HG03439 (cell line): ENCODE data around the gene LGALS9.

Source experiments
- ATAC-seq: cut with Tn5 transposase; IDR thresholded peaks from one replicate; pipeline ENCODE4 v1.9.1; 2021; ENCODE audit warnings: mild to moderate bottlenecking, moderate library complexity; ENCODE audit not compliant: unreplicated experiment

Gene LGALS9

DNA sequence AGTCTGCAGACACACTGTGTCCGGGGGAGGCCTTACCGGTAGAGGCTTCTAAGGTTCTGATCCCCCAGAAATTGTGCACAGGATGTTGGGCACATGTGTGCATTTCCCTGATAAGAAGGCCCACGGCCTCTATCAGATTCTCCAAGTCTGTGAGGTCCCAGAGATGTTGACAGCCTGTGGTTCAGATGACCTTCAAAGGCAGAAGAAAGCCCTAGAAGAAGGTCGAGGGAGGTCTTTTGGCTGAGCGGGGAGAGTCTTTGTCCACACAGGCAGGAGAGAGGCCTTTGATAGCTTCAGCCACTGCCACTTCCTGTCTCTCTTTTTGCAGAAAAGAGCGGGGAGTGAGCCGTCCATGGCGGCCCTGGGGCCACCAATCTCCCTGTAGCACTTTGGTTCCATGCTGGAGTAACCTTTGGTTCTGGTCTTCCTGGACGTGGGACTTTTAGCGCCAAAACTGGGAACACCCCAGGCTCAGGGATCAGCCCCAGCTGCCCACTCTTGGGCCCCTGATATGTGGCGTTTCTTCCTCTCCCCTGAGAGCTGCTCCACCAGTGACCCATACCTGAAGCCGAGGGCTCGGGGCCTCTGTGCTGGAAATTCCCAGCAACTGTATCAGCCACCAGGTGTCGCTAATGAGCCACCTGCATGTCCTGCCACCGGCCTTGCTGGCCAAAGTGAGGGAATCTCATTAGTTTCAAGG lies 28.1 kb upstream of the LGALS9 start:
- no peak for ATAC-seq

DNA sequence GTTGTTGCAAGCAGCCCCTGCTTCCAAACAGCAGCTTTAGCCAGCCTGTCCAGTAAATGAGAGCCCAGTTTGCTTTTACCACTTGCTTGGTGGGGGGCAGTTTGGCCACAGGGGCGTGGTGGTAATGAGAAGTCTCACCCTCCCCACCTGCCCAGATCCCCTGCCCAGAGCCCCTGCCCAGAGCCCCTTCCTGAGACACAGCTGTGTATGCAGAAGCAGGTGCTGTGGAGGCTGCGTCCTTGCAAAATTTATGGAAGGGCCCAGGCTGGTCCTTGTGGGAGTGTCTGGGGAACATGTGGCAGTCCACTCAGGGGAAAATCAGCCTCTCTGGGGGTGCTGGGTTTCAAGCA lies 27.6 kb upstream of the LGALS9 start:
- ATAC-seq, result no peak

DNA sequence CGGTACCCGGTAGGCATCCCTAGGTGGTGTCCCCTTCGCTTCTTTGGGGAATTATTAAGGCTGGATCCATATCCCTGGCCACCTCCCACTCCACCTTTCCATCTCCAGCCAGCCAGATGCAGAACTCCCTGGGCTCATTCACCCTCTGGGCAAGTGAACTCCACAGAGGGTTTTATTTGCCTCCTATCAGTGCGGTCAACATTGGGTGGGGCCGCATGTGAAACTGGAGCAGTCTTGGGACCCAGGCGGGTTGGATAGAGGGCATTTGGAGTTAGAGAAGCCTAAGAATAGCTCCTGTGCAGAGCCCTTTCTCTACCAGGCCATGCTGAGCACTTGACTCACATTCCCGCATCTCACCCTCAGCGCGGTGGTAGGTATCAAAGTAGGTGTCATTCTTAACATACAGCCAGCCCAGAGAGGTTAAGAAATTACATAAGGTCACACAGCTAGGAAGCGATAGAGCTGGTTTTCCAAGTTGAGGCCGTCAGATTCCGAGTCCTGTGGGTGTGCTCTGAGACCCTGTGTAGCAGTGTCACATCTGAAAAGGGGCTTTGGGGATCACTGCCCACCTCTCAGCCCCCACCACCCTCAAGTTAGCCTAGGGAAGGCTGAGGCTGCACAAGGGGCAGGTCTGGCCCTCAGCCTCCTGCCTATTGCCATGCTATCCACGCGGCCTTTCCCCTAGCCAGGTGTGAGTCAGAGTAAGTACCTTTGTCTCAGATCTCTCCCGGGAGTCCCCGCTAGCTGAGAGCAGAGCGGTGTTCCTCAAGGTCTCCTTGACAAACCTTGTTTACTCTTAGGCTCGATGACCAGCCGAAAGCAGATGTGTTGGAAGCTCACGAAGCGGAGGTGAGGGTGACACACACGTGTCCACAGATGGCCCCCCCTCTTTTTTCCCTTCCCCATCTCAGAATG lies 26.9 kb upstream of the LGALS9 start:
- no peak for ATAC-seq

DNA sequence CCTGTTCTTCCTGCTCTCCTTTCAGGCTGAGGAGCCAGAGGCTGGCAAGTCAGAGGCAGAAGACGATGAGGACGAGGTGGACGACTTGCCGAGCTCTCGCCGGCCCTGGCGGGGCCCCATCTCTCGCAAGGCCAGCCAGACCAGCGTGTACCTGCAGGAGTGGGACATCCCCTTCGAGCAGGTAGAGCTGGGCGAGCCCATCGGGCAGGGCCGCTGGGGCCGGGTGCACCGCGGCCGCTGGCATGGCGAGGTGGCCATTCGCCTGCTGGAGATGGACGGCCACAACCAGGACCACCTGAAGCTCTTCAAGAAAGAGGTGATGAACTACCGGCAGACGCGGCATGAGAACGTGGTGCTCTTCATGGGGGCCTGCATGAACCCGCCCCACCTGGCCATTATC lies 25.6 kb upstream of the LGALS9 start:
- ATAC-seq, result no peak

DNA sequence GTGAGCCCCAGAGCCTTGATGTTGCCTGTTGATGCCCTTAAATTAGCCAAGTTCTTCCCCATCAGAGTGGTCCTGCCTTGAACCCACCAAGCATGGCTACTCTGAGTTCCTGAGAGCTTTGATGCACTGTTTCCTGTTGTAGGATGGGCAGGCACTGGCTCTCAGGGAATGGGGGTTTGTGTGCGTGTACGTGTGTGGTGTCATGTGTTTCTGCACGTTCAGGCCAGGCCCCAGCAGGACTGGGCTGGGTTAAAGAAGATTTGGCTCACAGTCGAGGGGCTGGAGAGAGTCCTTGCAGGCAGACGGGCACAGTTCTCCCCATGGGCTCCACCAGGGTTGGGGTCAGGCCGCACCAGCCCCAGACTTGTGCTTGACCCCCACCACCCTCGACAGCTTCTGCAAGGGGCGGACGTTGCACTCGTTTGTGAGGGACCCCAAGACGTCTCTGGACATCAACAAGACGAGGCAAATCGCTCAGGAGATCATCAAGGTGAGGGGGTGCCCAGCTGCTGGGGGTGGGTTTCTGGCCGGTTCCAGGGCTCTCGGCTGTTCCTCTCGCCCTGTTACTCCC lies 23.4 kb upstream of the LGALS9 start:
- ATAC-seq, result no peak

DNA sequence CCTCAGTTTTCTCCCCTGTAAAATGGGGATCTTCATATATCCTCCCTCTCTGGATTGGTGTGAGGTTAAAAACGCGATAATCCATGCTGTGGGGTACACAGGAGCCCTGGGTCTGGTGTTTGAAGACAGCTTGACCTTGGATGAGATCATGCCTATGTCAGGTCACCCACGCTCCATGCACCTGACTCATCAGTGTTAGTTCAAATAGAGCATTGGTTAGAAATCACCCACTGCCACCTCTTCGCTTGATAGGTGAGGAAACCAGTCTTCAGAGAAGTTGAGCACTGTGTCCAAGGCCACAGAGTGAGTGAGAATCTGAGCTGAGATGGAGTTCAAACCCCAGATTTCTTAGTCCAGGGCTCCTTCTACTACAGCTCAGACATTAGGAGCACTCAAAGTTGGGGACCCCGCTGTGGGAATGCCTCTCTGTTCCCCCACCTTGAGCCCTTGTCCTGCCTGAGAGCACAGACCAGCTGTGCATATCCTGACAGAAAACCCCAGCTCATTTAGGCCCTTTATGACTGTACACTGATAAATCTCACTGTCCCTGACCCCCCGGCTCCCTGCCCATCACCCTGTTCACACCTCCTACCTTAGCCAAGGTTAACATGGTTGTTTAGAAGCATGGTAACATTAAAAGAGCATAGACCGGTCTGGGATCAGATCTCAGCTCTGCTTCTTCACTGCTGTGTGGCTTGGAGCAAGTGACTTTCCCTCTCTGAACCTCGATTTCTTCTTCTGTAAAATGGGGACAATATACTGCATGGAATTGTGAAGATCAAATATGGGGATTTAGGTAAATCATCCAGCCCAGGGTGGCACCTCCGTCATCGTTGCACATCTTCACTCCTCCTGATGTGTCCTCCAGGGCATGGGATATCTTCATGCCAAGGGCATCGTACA lies 22.4 kb upstream of the LGALS9 start:
- ATAC-seq, result no peak

DNA sequence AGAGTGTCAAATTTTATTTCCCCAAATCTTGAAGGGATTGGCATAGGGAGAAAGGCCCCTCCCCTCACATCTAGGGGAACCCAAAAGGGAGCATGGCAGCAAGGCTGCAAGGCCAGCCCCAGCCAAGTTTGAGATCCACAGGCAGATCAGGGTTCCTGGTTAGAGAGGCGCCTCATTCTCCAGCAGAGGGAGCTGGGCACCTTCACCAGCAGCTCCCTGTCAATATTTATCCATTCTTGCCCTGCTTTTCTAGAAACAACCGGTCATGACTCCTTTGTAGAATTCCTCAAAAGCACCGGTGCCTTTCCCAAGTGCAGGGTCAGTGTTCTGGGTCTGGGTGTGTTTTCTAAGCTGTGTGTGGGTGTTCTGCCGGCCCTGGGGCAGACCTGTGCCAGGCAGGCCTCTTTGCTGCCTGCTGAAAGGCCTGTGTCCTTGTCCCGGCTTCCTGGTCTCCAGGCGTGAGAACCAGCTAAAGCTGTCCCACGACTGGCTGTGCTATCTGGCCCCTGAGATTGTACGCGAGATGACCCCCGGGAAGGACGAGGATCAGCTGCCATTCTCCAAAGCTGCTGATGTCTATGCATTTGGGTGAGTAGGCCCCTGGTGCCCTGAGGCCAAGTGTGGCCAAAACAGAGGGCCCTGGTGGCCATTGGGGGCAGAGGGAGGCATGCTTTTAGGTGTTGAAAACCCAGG lies 21.2 kb upstream of the LGALS9 start:
- no peak for ATAC-seq

DNA sequence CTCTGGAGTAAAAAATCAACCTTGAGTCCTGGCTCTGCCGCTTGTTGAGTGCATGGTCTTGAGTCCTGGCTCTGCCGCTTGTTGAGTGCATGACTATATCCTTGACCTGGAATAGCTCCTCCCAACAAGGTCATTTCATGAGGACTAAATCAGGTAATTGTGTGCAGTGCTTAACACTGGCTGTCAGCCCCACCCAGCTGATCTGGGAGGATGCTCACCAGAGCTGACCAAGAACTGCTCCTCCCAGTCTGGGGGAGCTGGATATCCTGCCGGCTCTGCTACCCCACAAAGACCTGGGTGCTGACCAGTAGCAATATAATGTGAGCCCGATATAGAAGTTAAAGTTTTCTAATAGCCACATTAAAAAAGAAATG lies 20.7 kb upstream of the LGALS9 start:
- no peak for ATAC-seq

DNA sequence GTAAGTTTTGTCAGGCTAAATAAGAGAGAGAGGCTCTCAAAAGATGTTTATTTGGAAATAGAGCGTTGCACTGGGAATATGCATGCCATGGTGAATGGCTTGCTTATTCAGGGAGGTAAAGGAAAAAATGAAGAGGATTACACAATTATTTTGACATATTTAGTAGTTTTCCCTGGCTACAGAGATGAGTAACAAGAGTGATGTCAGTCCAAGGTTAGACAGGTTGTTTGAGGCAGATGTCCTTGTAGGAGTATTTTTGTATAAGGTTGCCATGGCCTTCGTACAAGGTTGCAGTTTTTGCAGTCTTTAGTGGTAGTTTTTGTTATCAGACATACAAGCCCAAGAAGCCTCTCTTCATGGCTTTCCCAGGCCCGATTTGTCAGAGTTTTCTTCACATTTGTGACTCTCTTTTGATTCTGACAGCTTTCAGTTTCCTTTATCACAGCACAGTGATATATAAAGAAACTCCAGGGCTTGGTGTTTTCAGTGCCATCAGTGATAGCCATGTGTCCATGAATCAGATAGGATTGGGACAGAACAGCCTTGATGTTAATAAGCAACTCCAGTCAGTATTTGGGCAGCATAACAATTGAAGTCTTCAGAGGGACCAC lies 18.7 kb upstream of the LGALS9 start:
- no peak for ATAC-seq

DNA sequence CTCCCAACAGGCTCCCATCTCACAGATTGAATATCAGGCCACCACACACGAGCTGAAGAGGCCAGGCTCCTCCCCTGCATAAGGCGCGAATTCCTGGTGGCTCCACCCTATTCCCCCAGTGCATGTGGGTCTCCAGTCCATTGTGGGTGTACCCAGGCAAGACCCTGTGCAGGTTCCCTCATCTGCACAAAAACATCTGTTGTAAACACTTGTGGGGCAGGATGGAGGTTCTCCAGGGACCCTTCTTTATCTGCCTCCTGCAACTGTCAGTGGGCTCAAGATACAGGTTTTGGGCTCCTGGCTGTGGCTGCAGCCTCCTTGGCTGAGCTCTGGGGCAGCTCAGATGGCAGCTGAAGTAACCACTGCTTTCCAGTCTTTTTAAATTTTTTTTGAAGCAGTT lies 17.6 kb upstream of the LGALS9 start:
- ATAC-seq, result no peak

DNA sequence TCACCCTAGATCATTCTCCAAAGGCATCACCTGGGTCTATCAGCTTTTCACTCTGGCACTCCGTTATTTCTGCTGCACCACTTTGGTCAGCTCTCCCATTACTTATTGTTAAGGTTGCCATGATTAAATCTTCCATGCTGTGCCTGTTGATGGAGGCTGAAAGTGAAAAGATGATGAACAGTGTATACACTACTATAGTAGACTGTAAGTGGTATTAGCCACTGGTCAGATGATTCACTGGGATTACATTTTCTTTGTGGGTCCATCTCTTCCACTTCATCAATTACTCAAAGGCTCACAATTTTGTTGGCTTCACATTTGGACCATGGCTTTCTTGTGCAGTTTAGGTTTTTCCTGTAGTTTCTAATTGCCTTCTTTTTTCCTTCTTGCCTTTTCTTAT lies 15.9 kb upstream of the LGALS9 start:
- ATAC-seq, result no peak

DNA sequence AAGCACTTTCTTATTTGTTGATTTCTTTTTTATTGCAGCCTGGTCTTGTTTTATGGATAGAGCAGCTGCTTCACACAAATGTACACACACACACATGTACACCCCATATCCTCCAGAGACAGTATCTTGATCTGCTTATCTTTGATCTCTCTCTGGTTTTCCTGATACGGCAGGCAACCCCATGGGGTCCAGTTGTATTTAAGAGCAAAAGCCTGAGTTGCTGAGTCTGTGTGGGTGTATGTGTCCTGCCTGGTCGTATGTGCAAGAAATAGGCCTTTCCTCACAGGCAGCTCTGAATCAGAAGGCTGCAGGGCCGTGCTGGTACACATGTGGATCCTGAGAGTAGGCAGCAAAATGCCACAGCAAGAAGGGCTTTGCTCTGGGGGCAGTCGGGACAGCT lies 14.6 kb upstream of the LGALS9 start:
- ATAC-seq, result no peak

DNA sequence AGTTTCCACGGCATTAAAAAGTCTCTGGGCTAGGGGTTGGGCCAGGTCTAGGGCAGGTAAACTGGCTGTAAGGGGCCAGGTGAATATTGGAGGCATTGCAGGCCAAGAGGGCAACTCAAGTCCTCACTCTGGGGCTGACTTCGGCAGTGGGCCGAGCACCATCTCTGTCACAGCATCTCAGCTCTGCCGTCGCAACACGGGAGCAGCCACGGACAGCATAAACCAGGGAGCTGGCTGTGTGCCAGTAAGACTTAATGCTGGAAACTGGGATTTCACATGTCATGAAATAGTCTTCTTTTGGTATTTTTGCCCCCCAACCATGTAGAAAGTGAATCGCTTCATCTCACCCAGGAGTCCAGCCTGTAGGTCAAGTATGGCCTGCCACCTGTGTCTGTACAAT lies 12.6 kb upstream of the LGALS9 start:
- no peak for ATAC-seq

DNA sequence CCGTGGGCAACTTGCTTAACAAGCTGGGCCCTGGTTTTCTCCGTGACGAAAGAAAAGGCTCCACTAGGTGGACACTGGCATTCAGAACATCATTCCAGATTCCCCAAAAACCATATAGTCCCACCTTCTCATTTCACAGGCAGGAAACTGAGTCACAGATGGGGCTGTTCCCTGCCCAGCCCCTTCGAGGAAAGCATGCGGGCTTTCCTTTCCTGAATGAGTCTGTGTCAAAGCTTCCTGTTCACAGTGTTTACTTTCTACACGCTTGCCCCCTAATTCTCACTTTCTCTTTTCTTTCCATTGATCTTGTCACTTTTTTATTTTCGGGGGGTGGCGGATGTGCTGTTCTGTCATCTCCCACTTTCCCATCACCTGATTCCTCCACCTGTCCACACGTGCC lies 10.3 kb upstream of the LGALS9 start:
- no peak for ATAC-seq

DNA sequence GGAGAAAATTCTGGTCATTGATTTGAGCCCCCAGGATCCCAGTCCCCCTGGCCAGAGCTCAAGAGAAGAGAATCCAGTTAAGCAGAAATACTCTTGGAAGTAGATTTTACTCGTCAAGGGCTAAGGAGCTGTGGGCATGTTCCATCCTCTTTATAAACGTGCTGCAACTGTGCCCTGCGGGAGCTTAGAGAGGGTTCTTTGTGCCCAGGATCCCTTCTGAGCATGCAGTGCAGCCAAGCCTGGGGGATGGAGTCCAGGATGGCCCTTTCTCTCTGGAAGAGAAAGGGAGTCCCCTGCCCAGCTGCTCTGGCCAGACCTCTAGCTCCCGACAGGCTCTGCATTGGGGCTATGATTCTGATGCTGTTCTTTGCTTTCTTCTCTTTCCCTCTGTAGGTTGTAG lies 9.5 kb upstream of the LGALS9 start:
- no peak for ATAC-seq

DNA sequence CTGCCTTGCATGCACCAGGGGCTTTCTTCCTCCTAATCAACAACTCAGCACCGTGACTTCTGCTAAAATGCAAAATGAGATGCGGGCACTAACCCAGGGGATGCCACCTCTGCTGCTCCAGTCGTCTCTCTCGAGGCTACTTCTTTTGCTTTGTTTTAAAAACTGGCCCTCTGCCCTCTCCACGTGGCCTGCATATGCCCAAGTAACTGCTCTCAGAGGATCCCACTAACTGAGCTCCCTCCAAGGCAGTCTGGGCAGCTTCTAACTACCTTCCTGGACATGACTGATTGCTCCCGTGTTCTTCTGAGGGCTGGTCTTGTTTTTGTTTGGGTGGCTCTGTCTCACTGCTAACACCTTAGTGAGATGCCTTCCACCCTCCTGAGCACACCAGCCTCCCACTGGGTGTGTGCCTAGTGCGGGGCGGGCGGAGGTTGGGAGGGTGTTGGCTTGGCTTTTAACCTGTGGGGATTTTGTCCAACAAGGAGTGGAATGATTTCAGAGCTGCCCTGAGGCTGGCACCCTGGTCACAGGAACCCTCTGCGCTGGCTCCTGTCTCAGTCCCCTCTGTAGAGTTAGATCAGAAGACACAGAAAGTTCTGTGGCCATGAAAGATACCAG lies 8.9 kb upstream of the LGALS9 start:
- ATAC-seq, result no peak

DNA sequence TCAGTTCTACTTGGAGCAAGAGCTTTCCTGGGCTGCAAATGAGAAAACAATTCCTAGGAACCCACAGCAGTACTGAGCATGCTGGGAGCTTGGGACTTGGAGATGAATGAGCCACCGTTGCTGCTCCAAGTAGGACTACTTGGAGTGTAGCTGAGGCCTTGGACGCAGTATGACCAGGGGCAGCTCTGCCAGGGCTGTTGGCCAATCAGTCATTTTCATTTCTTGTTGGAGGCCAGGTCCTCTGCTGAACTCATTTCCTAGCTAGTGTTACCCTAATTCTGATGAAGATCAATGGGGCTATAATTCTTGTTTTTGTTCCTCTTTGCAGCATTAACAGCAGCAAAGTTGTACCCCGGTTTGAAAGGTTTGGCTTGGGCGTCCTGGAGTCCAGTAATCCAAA lies 8.0 kb upstream of the LGALS9 start:
- no peak for ATAC-seq

DNA sequence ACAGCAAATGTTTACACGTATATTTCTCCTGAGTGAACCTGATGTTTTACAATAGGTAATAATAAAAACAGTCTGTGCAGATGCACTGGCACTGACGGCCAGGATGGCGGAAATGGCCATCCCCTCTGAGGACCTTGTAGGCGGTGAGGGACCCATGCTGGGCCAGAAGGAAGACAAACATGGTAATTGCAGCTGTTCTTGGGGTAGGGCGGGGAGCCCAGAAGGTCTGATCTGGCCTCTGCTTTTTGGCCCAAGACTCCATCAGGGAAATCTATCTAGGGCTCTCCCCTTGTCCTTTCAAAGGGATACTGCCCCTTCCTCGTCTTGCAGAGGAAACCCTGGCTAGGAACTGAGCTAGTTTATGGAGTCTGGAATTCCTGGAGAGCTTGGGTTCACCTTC lies 7.4 kb upstream of the LGALS9 start:
- ATAC-seq, result no peak

DNA sequence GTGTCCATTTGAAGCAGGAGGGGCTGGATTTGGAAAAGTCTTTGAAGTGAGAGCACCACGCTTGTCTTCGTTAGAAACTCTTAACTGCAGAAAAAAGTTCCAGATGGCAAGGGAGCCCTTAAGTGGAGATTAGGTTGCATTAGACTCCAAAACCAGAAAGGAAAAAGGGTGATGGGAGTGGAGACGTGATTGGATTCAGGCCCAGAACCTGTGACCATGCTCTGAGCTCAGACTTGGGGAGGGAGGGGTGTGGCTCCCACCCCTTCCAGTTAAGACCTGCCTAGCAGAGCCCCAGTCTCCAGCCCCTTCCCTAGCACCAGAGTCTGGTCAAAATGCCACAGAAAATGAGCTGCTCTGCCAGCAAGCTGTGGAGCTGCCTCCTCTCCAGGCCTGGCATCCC lies 6.4 kb upstream of the LGALS9 start:
- no peak for ATAC-seq

DNA sequence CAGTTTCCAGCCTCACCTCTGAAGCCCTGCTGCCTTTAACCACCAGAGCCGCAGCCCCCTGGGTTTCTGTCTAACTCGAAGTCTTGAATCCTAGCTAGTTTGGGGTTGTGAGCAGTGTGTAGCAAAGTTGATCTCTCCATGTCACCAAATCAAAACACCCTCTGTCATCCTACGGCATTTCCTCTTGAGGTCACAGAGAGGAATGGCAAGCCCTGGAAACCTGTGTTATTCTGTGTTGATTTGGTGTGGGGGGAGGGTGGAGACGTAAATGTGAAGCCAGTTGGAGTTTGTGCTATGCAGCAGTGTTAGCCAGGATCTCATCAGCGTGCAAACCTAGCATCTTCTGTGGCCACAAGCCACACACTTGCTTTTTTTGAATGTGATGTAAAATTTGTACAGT lies 5.1 kb upstream of the LGALS9 start:
- ATAC-seq, result no peak
